Testis (tissue), 2 donors: Measurements from ENCODE around the gene HIPK2.

Experiments used
- CTCF ChIP-seq, 3 experiments: fragments of 450-650 bp in 2 of 3; fragments of 200-600 bp in 1 of 3; sonication (generic) in 1 of 3; IDR thresholded peaks; one replicate each; pipeline ENCODE4 v1.5.1; 2016 to 2019; ENCODE audit warnings: antibody characterized with exemption in 3 of 3, mild to moderate bottlenecking in 2 of 3, moderate library complexity in 1 of 3
- POLR2A ChIP-seq: fragments of 450-650 bp; IDR thresholded peaks from one replicate; pipeline ENCODE4 v1.6.1; 2017; ENCODE audit warnings: antibody characterized with exemption, mild to moderate bottlenecking, moderate library complexity

- TF ChIP-seq CTCF (IDR thresholded peaks at IDR 0.05) (no peak), POLR2A (no peak)
Observed at GRCh38 chr7:139813151-139813550, 35.4 kb upstream of the HIPK2 start.
